ENCODE results near the gene SLC13A5.
"Not testable (repeated sequence)": the region's sequence is repeated elsewhere in the genome, so short reads cannot be mapped to it uniquely, and the experiment has no call there.

Gene SLC13A5

DNA sequence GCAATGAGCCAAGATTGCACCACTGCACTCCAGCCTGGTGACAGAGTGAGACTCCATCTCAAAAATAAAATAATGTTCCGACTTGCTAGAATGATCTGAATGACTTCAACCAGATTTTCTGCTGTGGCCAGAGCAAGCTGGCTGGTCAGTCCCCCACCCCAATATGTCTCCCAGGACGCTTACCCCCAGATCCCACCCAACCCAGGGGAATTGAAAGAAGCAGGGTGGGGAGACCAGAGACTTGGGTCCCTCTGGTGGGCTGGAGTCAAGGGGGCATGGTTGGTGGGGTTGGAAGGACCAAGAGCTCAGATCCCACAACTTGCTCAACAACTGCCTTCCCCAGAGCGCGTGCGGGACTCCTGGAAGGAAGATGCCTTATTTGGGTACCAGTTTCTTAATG, 54.8 kb downstream of the SLC13A5 start:
- DNase-seq: not testable (repeated sequence)

DNA sequence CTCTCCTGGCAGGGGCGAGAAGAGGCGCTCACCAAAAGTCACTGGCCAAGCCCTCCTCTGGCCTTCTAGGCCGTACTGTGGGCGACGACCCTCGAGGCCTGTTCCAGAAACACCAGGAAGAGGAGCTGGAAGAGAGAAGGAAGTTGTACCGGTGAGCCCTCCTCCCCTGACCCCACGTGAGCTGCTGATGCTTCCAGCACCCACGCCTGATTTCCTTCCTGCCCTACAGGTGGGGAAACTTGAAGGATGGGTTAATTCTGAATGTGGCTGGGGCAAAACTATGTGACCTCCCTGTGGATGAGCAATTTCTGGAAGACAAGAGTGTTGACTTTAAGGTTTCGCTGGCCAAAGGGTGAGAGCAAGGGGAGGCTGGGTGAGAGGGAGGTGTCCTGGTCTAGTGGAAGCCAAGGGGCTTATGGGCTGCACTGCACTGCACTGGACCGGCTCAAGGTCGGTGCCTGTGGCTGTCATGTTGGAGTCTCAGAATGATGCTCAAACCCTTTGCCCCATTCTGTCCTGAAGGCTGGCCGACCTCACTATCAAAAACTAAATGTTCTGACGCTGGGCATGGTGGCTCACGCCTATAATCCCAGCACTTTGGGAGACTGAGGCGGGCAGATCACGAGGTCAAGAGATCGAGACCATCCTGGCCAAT, 55.4 kb downstream of the SLC13A5 start:
- no peak for DNase-seq

DNA sequence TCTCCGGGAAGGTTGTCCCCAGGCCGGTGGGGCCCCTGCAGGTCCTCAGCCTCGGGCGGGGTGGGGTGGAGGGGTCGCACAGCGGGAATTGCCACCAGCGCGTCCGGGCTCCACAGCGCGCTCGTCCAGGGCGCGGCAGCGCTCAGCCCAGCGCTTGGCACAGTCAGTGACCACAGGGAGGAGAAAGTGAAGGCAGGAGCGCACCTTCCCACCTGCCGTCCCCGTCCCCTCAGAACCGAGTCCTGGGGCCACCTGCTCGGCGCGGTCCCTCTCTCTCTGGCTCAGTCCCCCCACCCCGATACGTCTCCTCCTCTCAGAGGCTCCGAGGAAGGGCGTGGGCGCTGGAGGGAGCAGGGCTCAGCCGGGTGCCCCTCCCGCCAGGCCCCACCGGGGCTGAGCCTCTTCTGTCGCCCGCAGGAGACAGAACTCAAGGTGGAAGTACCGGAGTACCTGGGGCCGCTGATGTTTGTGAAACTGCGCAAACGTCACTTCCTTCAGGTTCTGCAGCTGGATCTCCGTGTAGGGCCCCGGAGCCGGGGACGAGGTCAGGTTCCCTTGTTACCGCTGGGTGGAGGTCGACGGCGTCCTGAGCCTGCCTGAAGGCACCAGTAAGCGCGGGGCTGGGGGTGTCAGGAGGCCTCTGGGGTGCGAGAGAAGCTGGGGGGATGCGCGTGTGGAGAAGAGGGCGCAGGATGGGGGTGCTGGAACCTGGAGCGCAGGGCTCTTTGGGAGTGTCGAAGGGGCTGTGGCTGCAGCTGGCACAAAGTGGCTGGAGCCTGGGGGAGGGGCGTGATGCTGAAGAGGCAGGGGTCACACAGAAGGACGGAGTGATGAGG, 56.2 kb downstream of the SLC13A5 start:
- peak; percentile 34 to 77 (median 52) for DNase-seq

DNA sequence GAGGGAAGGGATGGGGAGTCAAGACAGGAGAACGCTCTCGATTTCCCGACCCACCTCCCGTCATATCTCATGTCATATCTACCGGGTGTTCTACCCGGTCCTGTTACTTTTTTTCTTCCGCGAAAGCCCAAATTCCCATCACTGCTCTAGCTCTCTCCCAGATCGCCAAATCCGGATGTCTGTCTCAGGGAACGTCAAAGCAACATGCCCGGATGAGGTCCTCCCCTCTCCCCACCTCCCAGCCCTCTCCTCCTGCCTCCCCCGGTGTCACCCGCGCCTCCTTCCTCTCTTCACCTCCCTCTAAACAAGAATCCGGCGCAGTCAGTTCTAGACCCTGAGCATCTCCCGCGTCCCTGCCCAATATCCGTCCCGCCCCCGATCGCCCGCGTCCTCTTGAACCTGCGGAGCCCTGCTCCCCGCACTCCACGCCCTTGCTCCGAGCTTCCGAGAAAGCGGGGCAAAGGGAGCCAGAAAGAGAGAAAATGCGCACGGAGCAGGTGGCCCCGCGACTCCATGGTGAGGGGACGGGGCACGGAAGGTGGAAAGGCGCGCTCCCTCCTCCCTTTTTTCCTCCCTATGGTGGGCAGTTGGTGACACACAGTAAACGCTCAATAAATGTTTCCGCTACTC, 57.3 kb downstream of the SLC13A5 start:
- DNase-seq: not testable (repeated sequence)

DNA sequence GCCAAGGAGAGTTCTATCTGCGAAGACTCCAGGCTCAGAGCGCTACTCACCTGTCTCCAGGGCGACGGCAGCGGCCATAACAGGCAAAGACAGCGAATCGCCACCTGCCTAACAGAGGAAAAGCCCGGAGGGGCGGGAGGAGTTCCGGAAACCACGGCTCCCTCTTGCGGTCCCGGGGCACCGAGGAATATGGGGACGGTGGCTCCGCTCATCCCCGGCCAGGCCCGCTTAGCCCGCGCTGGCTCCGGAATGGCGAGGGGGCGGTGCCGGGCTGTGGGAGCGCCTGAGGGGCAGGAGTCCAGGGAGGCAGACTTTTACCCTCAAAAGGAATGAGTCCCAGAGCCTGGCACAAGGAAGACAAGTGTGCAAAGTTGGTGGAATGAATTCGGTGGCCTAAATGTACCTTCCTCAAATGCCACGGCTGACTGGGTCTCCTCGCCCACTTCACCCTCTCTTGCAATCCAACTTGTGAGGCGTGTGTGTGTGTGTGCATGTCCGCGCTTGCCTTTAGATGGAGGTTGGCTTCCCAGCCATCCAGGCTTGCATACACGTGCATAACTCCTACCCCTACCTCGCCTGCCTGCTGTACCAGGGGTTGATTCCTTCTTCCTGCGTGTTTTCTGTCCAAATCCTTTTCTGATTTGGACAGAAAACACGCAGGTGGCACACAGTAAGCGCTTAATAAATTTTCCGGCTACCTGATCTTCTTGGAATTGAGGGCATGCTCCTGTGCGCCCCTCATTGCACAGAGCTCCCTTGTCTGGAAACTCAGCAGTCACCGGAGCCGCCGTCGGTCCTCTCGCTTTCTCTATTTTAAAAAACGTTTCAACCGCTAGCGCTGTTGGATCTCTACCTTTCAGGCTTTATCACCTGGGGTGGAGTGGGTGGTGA, 58.1 kb downstream of the SLC13A5 start:
- no peak for DNase-seq

DNA sequence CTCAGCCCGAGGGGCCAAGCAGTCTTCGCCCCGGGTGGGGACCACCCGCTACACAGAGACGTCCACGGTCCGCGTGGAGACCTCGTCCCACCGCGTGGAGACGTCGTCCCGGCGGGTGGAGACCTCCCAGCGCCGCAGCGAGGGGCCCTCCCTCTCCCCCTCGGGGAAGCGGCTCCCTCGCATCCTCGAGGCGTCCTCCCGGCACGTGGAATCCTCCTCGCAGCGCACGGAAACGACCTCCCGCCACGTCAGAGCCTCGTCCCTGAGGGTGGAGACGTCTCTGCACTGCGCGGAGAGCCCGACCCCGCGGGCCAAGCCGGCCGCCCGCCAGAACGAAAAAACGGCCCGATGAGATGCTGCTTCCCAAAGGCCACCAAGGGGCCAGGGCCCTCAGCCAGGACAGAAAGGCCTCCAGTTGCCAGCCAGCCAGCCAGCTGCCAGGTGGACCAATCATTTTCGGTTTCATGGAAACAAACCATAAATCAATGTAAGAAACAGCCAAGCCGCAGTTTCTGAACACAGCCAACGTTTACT, 61.2 kb downstream of the SLC13A5 start:
- DNase-seq: peak in 5 of 6 experiments; percentile 32 to 56 (median 44)

DNA sequence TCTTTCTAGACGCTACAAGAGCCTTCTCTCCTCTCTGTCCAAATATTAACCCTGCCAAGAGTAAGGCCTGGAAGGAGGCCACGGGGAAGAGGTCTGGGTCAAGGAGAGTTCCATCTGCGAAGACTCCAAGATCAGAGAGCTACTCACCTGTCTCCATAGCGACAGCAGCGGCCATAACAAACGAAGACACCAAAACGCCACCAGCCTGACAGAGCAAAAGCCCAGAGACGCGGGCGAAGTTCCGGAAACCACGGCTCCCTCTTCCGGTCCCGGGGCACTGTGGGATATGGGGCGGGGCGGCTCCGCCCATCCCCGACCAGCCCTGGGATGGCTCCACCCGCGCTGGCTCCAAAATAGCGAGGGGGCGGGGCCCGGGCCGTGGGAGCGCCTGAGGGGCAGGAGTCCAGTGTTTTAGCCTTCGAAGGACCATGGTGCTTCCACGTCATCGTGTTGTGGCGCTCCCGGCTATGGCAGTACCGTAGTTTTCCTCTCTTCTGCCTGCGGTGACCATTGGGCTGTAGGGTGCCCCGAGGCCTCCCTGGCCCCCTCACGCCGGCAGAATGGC, 61.7 kb downstream of the SLC13A5 start, which contains the start of the genes C17orf100 and MED31:
Gene C17orf100 (plus strand): TSS at position 409 of the 565 bp plus-strand sequence. CDS start 152 bp downstream, at position 561.
Gene MED31 (minus strand): TSS at position 252 of the 565 bp plus-strand sequence. CDS start 77 bp downstream, at position 175.
- peak; percentile 89 to 92 (median 90) for DNase-seq

DNA sequence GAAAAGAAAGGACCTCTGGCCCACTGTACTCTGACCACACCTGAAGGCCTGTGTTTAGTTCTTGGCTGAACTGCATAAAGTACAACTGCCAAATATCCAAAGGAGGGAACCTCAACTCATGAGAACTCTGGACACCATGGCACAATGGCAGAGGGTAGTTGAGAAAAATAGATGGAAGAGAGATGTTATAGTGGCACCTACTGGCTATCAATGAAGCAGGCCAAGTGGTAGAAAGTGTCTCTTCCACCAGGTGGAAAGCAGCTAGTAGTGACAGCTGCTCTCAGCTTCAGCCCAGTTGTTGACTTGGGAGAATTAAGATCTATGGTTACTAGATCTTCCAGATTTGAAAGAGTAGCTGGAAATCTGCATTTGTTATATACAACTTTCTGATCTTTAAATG, 65.0 kb downstream of the SLC13A5 start:
- no peak for DNase-seq

DNA sequence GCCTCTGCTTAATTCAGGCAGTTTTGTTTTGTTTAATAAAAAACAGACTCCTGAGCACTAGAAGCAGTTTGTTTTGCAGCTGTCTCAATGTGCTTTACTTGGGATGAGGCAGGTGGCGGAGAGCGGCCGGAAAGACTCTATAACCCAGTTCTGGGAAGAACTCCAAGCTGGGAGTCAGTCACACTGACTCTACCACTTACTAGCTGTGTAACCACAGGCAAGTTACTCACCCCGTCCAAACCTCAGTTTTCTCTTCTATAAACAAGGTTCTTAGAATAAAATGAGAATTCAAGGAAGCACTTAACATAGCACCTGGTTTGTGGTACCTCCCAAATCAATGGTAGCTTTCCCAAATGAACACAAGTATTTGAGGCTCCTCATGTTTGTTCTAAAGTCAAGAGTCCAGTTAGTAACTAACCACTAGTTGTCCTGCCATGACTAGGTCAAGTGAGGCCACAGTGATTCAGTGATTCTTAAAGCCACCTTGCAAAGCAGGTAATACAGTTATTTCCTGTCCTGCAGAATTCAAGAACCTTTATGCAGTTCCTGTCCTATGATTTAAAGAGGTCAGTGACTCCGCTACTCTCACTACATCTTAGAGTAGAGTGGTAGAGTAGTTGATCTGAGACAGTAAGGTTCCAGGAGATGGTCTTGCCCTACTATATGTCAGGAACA, 69.6 kb downstream of the SLC13A5 start:
- DNase-seq: no peak

DNA sequence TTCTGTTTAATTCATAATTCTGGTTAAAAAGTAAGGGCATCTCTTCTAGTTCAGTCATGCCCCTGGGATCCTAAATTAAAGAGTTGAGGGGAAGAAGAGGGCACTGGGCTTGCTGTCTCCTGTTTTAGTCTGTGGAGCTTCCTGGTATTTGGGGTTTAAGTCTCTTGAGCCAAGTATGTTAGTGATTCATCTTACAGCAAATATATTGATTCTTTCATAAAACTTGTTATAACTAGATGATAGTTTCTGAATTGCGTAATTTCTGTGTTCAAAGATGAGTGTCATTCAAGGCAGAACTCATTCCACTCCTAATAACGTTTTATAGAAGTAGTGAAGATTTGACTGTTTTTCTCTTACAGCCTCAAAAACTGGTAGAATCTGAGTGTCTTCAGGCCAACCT, 70.6 kb downstream of the SLC13A5 start:
- no peak for DNase-seq

DNA sequence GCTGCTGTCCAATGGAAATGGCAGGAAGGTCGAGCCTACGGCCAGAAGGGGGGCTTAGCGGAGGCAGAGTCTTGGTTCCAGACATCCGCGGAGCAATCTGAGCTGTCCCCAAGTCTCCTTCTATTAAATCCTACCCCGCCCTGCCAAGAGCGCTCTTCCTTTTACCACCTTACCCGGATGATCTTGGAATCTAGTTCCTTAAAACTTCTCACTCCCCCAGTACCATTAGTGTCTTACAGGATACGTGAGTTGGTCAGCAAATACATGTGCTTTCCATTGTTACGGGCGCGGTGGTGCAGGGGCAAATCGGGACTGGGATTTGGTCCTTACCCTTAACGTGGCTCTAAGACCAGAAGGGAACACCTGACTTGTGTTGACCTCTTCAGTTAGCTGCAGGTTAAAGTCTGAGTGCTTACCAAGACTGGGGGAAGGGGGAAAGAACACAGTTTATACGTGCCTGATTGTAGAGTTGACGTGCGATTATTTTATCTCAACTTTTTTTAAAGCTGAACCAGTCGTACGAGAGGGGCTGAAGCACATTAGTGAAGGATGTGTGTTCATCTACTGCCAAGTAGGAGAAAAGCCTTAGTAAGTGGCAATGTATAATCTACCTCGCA, 71.8 kb downstream of the SLC13A5 start:
- peak in 1 of 6 experiments; percentile 66 for DNase-seq

DNA sequence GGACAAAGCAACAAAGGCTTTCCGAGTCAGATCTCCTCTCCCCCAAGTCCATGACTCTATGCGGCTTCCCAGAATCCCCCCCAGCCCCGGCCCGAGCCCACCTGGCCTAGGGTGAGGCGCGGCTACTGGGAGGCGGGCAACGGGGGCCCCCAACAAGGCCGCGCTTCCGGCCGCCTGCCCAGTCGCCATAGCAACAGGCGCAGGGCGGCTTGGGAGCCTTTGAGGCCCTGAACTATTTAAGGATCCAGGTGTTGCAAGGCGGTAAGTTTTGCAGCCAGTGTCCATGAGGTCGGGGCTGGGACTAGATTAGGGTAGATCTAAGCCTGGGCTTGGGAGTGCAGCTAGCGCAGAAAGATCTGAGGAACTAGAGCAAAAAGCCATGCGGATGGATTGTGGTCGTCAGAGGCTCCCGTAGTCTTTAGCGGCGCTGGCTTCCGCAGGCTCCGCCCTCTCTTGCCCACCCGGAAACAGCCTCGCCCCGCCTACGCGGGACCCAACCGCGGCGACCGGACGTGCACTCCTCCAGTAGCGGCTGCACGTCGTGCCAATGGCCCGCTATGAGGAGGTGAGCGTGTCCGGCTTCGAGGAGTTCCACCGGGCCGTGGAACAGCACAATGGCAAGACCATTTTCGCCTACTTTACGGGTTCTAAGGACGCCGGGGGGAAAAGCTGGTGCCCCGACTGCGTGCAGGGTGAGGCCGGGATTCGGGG, 72.5 kb downstream of the SLC13A5 start, which contains the start of the genes KIAA0753 and TXNDC17:
Gene KIAA0753 (minus strand): TSS at position 176 of the 711 bp plus-strand sequence. CDS start 5,608 bp downstream, outside the sequence.
Gene TXNDC17 (plus strand): TSS at position 525 of the 711 bp plus-strand sequence. CDS start 23 bp downstream, at position 548.
- DNase-seq: peak; percentile 75 to 89 (median 86)

DNA sequence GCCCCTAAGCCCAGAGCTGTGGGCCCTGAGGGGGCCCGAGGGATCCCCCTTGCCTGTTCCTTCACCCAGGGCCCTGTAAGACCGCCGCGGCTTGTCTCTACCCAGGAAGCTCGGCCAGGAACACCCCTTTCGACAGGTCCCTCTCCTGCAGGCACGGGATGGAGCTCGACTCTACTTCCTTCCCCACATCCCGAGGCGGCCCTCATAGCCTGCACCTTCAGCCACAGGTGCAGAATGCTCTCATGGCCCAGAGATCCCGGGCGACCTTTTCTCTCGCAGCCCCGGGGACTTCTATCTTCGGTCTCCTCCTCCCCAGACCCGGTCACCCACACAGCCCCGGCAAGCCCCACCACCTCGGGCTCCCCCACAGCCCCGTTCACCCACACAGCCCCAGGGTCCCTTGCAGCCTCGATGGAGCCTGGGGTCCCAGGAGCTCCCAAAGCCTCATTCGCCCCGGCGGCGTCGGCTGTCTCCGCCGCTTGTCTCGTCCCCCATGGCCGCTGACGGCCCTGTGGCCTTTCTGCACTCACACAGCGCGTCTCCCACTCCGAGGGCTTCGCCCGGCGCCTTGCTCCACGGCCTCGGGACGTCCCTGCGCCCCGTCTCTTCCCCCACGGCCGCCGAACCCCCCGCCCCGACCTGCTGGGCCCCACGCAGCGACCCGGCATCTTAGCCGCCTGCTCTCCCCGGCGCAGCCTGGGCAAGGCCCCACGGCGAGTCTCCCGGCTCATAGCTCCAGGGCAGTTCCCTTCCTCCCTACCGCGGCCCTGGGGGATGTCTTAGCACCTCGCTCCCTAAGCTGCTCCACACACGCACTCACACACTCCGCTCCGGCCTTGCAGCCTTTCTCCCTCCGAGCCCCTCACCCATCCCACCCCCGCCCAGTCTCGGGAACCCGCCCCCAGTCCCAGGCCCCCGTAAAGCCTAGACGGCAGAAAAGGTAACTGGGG, 73.3 kb downstream of the SLC13A5 start:
- peak in 3 of 6 experiments; percentile 42 to 71 (median 52) for DNase-seq

DNA sequence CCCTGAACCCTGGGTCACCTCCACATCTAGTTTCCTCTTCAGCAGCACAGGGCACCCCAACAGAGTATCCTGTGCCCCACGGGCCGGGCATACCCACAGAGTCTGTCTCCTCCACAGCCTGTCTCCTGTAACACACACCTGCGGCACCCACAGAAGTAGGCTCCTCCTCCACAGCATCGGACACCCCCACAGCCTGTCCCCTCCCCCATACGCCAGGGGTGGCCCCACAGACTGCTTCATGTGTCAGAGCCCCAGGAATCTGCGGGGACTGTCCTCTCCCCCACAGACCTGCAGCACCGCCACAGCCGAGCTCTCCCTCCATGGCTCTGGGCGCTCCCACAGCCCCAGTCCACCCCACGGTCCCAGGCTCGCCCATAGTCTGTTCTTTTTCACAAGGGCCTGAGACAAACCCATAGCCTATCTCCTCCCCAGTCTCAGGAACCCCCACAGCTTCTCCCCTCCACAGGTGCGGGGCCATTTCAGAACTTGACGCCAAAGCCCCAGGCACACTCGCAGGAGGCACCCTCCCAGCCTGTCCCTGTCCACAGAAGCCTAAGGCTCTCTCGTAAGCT, 74.1 kb downstream of the SLC13A5 start:
- DNase-seq: no peak

DNA sequence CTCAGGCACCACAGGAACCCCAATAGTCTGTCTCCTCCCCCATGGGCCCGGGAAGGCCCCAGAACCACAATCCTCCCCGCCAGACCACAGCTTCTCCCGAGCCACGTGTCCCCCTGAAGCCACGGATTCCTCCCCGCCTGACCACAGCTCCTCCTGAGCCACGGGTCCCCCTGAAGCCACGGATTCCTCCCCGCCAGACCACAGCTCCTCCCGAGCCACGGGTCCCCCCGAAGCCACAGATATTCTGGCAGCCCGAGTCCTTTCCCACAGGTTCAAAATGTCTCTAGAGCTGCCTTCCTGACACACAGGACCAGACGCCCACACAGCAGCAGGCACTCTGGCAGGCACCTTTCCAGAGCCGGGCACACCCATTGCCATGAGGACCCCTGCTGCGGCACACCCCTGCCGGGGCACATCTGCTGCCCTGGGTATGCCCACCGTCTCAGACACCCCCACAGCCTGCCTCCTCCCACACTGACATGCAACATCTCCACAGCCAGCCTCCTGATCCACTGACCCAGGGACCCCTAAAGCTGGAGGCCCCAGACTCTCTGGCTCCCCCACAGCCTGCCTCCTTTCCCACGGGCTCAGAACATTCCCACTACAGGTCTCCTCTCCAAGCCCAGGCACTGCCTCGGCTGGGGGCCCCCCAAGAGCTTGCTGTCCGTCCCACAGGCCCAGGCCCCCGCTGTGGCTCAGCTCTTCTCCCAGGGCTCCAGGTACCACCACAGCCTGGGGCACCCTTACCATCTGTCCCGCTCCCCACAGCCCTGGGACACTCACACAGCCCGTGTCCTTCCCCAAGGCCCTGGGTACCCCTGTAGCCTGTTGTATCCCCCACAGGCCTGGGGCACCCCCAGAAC, 74.9 kb downstream of the SLC13A5 start:
- DNase-seq: no peak

DNA sequence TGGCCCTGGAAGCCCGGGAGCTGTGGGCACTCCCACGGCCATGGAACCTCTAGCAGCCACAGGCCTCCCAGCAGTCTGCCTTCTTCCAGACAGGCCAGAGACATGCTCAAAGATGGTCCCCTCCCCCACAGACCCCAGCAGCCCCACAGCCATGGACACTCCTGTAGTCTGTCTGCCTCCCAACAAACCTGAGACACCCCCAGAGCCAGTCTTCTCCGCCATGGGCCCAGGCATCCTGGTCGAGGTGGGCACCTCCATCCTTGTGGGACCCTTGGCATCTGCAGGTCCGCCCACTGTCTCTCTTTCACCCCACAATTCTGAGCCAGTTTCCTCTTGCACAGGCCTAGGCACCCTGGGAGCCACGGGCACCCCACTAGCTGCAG, 75.7 kb downstream of the SLC13A5 start:
- DNase-seq: no peak
